ENCODE measurements around the gene NREP. TPM values are rescaled to one million over a fixed set of nuclear protein-coding genes. Genes with fewer than 3 reads are reported as not detected.

NREP gene
- total RNA-seq, 1 experiment from 2014 or later: 163 TPM

DNA sequence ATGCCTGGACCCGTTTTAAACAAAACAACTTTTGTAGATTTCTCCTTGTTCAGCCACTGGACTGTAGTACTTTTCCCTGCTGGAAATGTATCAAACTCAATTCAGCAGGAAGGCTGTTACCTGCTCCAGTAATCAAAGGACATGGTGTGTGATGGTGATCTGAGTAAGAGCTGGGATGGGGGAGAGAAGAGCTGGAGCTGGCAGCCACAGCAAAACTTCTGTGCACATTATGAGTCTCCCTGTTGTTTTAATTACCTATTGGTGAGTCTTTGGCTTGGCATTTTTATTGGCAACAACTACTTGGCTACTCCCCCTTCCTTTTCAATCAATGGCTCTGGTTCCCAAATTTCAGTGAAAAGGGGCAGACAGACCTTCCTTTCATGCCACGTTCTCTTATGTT is 9.7 kb downstream of the NREP start:
- no peak overlapping the region for H4K5ac ChIP-seq (ENCODE audit: insufficient read length, low read depth, low read length)
- no peak overlapping the region for H3K4me2 ChIP-seq (ENCODE audit: insufficient read depth, insufficient read length, low read length)
- H2AFZ ChIP-seq (ENCODE audit: low read length): no peak overlapping the region

More for the DNA sequence above, 9.7 kb downstream of the NREP start:
- Histone ChIP-seq H4K91ac (ENCODE audit: insufficient read length, low read depth, low read length) (no peak overlapping the region), H3T11ph (ENCODE audit: low read length) (no peak overlapping the region), H3K23me2 (ENCODE audit: insufficient read length, low read depth, low read length, poor library complexity, severe bottlenecking) (no peaks in the 10 kb centered on the region), H2BK5ac (ENCODE audit: insufficient read length, low read length) (no peak overlapping the region), H3K14ac (ENCODE audit: insufficient read depth, low read length) (no peak overlapping the region), H3K4me1 (ENCODE audit: insufficient read depth, low read length) (peaks cover 12% of the 10 kb centered on the region; the same call in 1 of the 2 replicates), H3K27ac (ENCODE audit: insufficient read length, low read depth, low read length) (no peak overlapping the region), H3K18ac (ENCODE audit: insufficient read length, low read depth, low read length) (no peak overlapping the region), H3K79me1 (ENCODE audit: insufficient read depth, low read depth, low read length, poor library complexity, severe bottlenecking) (no peaks in the 10 kb centered on the region), H2BK15ac (ENCODE audit: low read depth, low read length) (no peak overlapping the region), H3K4ac (ENCODE audit: low read depth, low read length) (no peak overlapping the region), H3K56ac (ENCODE audit: insufficient read length, low read depth, low read length) (no peak overlapping the region), H2BK20ac (ENCODE audit: low read depth, low read length, poor library complexity, severe bottlenecking) (no peak overlapping the region), H2BK120ac (ENCODE audit: low read depth, low read length, poor library complexity, severe bottlenecking) (no peak overlapping the region), H4K20me1 (ENCODE audit: control insufficient read depth, insufficient read depth, insufficient read length) (no peaks in the 10 kb centered on the region), H2BK12ac (ENCODE audit: insufficient read length, low read depth, low read length) (no peak overlapping the region), H3K9ac (ENCODE audit: extremely low read depth, insufficient read length, low read length) (no peak overlapping the region), H4K8ac (replicated peaks; ENCODE audit: insufficient read length, low read depth, low read length) (no peak overlapping the region), H3K79me2 (ENCODE audit: insufficient read depth, low read length) (peaks cover 7% of the 10 kb centered on the region; the same call in 1 of the 2 replicates), H3K23ac (ENCODE audit: insufficient read length, low read depth, low read length) (no peak overlapping the region), H3K9me3 (ENCODE audit: control insufficient read depth, low read depth, low read length) (no peaks in the 10 kb centered on the region), H3K27me3 (ENCODE audit: insufficient read depth, low read length) (no peaks in the 10 kb centered on the region), H2AK5ac (ENCODE audit: insufficient read length, low read length) (no peak overlapping the region)
- H3K4me1 Mint-ChIP-seq: peaks cover 33 to 41% of the 10 kb centered on the region in 2 experiments
- no peak overlapping the region for H3K4me3 Mint-ChIP-seq
- no peaks in the 10 kb centered on the region for H3K27me3 Mint-ChIP-seq (ENCODE audit: low read depth)
- peaks cover 13 to 26% (median 23%) of the 10 kb centered on the region in 3 experiments for H3K36me3 Mint-ChIP-seq (ENCODE audit: insufficient read depth in 1 of 3, low read depth in 3 of 3)
- no peaks in the 10 kb centered on the region for H3K9me3 Mint-ChIP-seq
- H3K27ac Mint-ChIP-seq: no peak overlapping the region
- no CpG with 5 or more reads among the region's 2 CpGs for whole genome bisulfite sequencing (ENCODE audit: extremely low coverage, insufficient read length, low lambda C conversion rate)
- TF ChIP-seq, protein P1, sequence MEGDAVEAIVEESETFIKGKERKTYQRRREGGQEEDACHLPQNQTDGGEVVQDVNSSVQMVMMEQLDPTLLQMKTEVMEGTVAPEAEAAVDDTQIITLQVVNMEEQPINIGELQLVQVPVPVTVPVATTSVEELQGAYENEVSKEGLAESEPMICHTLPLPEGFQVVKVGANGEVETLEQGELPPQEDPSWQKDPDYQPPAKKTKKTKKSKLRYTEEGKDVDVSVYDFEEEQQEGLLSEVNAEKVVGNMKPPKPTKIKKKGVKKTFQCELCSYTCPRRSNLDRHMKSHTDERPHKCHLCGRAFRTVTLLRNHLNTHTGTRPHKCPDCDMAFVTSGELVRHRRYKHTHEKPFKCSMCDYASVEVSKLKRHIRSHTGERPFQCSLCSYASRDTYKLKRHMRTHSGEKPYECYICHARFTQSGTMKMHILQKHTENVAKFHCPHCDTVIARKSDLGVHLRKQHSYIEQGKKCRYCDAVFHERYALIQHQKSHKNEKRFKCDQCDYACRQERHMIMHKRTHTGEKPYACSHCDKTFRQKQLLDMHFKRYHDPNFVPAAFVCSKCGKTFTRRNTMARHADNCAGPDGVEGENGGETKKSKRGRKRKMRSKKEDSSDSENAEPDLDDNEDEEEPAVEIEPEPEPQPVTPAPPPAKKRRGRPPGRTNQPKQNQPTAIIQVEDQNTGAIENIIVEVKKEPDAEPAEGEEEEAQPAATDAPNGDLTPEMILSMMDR (conservative IDR thresholded peaks at IDR 0.05): no peak
- DNase-seq: no peak
